ENCODE measurements around the gene TNFSF11.
"Not testable (repeated sequence)": the region's sequence is repeated elsewhere in the genome, so short reads cannot be mapped to it uniquely, and the experiment has no call there.

The TNFSF11 gene

GRCh38 chr13:42559573-42560218 lies 14.3 kb upstream of the TNFSF11 start:
- DNase-seq (ENCODE audit: extremely low spot score, insufficient read length, low read depth); FAIRE-seq: not testable (repeated sequence)

- not testable (repeated sequence) for DNase-seq (ENCODE audit: extremely low spot score, insufficient read length, low read depth); FAIRE-seq
Measured at GRCh38 chr13:42560320-42560719, 13.6 kb upstream of the TNFSF11 start.

GRCh38 chr13:42561752-42562467 lies 12.0 kb upstream of the TNFSF11 start:
- no peak for DNase-seq (ENCODE audit: extremely low spot score, insufficient read length, low read depth)
- peak; percentile 51 for FAIRE-seq

- FAIRE-seq (no peak), DNase-seq (ENCODE audit: extremely low spot score, insufficient read length, low read depth) (no peak)
Measured at GRCh38 chr13:42567906-42568305, 6.0 kb upstream of the TNFSF11 start.

- DNase-seq (ENCODE audit: extremely low spot score, insufficient read length, low read depth): no peak
- no peak for FAIRE-seq
Measured at GRCh38 chr13:42569576-42570344, 4.2 kb upstream of the TNFSF11 start.

GRCh38 chr13:42571895-42572294 lies 2.1 kb upstream of the TNFSF11 start:
- DNase-seq (ENCODE audit: extremely low spot score, insufficient read length, low read depth) (no peak), FAIRE-seq (no peak)

GRCh38 chr13:42574435-42575311 lies 721 bp downstream of the TNFSF11 start:
- DNase-seq (ENCODE audit: extremely low spot score, insufficient read length, low read depth) (peak; percentile 69), FAIRE-seq (peak; percentile 87)

- FAIRE-seq: peak; percentile 60
- DNase-seq (ENCODE audit: extremely low spot score, insufficient read length, low read depth): no peak
Measured at GRCh38 chr13:42575938-42576337, 2.0 kb downstream of the TNFSF11 start.

GRCh38 chr13:42577538-42577937 lies 3.6 kb downstream of the TNFSF11 start:
- FAIRE-seq: peak; percentile 48
- DNase-seq (ENCODE audit: extremely low spot score, insufficient read length, low read depth): no peak

- peak; percentile 9 for FAIRE-seq
- no peak for DNase-seq (ENCODE audit: extremely low spot score, insufficient read length, low read depth)
Measured at GRCh38 chr13:42580644-42581043, 6.7 kb downstream of the TNFSF11 start.

GRCh38 chr13:42581427-42581826 lies 7.5 kb downstream of the TNFSF11 start:
- DNase-seq (ENCODE audit: extremely low spot score, insufficient read length, low read depth): no peak
- FAIRE-seq: no peak

GRCh38 chr13:42591602-42592001 lies 17.6 kb downstream of the TNFSF11 start:
- no peak for DNase-seq (ENCODE audit: extremely low spot score, insufficient read length, low read depth)
- no peak for FAIRE-seq

- DNase-seq (ENCODE audit: extremely low spot score, insufficient read length, low read depth) (no peak), FAIRE-seq (no peak)
Measured at GRCh38 chr13:42592915-42593900, 19.3 kb downstream of the TNFSF11 start.

GRCh38 chr13:42594481-42595252 lies 20.7 kb downstream of the TNFSF11 start:
- FAIRE-seq (peak; percentile 94), DNase-seq (ENCODE audit: extremely low spot score, insufficient read length, low read depth) (peak; percentile 43)

- FAIRE-seq: no peak
Measured at GRCh38 chr13:42595253-42595571, 21.3 kb downstream of the TNFSF11 start.

GRCh38 chr13:42597505-42597904 lies 23.6 kb downstream of the TNFSF11 start:
- FAIRE-seq (peak; percentile 46), DNase-seq (ENCODE audit: extremely low spot score, insufficient read length, low read depth) (no peak)

More at GRCh38 chr13:42595253-42595571, 21.3 kb downstream of the TNFSF11 start:
- no peak for DNase-seq (ENCODE audit: extremely low spot score, insufficient read length, low read depth)

GRCh38 chr13:42600943-42601342 lies 27.0 kb downstream of the TNFSF11 start:
- no peak for FAIRE-seq
- DNase-seq (ENCODE audit: extremely low spot score, insufficient read length, low read depth): no peak

- FAIRE-seq (peak; percentile 94), DNase-seq (ENCODE audit: extremely low spot score, insufficient read length, low read depth) (no peak)
Measured at GRCh38 chr13:42602906-42603305, 29.0 kb downstream of the TNFSF11 start.

All from GM18507 (cell line).